Activated CD4-positive, alpha-beta T cell treated with anti-CD3 and anti-CD28 coated beads for 36 hours (primary cell): Measurements from ENCODE around the gene PITPNC1. TPM values are rescaled to one million over a fixed set of nuclear protein-coding genes. Genes with fewer than 3 reads are reported as not detected.

Experiments
- ATAC-seq: fragments of 200-7000 bp; cut with Tn5 transposase; one replicate; pipeline ENCODE4 v1.10.0; 2021; ENCODE audit warnings: mild to moderate bottlenecking, moderate library complexity
- CTCF ChIA-PET: fragments of 350-600 bp; sonication (Branson Sonifier 250); formaldehyde crosslinking; loops from one replicate; lab custom pipeline; 2021; ENCODE audit warnings: antibody characterized with exemption; lab: Charles Lee
- POLR2A ChIA-PET: fragments of 350-600 bp; sonication (Branson Sonifier 250); formaldehyde crosslinking; loops from one replicate; lab custom pipeline; 2021; ENCODE audit warnings: antibody characterized with exemption, inconsistent platforms; lab: Charles Lee
- DNase-seq: peaks from one replicate; pipeline ENCODE4 v3.0.0-alpha.2; 2020
- H3K27ac Mint-ChIP-seq: one replicate; pipeline ENCODE4 v1.8.0; 2021; ENCODE audit warnings: mixed read lengths
- H3K27me3 Mint-ChIP-seq: one replicate; pipeline ENCODE4 v1.8.0; 2021; ENCODE audit warnings: mixed read lengths
- H3K36me3 Mint-ChIP-seq: one replicate; pipeline ENCODE4 v1.8.0; 2021; ENCODE audit warnings: low read depth, mixed read lengths
- H3K4me1 Mint-ChIP-seq: one replicate; pipeline ENCODE4 v1.8.0; 2021; ENCODE audit warnings: mixed read lengths
- H3K4me3 Mint-ChIP-seq: one replicate; pipeline ENCODE4 v1.8.0; 2021; ENCODE audit warnings: mild to moderate bottlenecking, moderate library complexity, mixed read lengths
- H3K9me3 Mint-ChIP-seq: one replicate; pipeline ENCODE4 v1.8.0; 2021; ENCODE audit warnings: low read depth, mixed read lengths
- intact Hi-C, 2 experiments: fragments of 100-400 bp; cut with DNase I in 1 of 2; cut with micrococcal nuclease in 1 of 2; formaldehyde crosslinking; loops; one replicate each; pipeline versions ENCODE4 v1.14.2 to v1.15.1; 2022 to 2024; cut with DNase I, micrococcal nuclease
- total RNA-seq, 2 experiments: library from RNA; stranded (reverse); gene quantifications; one replicate each; pipeline ENCODE4 v1.2.3, GENCODE V29; 2021

Gene PITPNC1
- total RNA-seq, 2 experiments from 2014 or later = 41.6 to 56.3 TPM

GRCh38 chr17:67615011-67615561 lies 238.0 kb downstream of the PITPNC1 start:
- no peak overlapping the region for H3K4me3 Mint-ChIP-seq
- ATAC-seq = no peak
- no peak overlapping the region for H3K27ac Mint-ChIP-seq
- ChIA-PET POLR2A (no interaction called here), CTCF (interaction anchor here (0.8 to 1.2 kb wide), 4 partner anchors 8 to 64 kb away, joined by 3 to 5 read pairs (median 3); no protein-coding TSS in a partner anchor)
- no peaks in the 10 kb centered on the region for H3K4me1 Mint-ChIP-seq
- no peaks in the 10 kb centered on the region for H3K36me3 Mint-ChIP-seq
- no peaks in the 10 kb centered on the region for H3K9me3 Mint-ChIP-seq
- no peak for DNase-seq
- intact Hi-C loops = no loop called here
- no peaks in the 10 kb centered on the region for H3K27me3 Mint-ChIP-seq

- DNase-seq = no peak
- Mint-ChIP-seq H3K4me3 (no peak overlapping the region), H3K36me3 (no peaks in the 10 kb centered on the region), H3K9me3 (no peaks in the 10 kb centered on the region), H3K27me3 (no peaks in the 10 kb centered on the region), H3K27ac (no peak overlapping the region), H3K4me1 (no peaks in the 10 kb centered on the region)
- no peak for ATAC-seq
- CTCF ChIA-PET = interaction anchor here (0.8 to 1.1 kb wide), 2 partner anchors 18 to 31 kb away, joined by 3 read pairs; no protein-coding TSS in a partner anchor
- POLR2A ChIA-PET = no interaction called here
- intact Hi-C loops = no loop called here
Observed at GRCh38 chr17:67615736-67616135, 238.7 kb downstream of the PITPNC1 start.

- Mint-ChIP-seq H3K4me3 (no peak overlapping the region), H3K9me3 (no peaks in the 10 kb centered on the region), H3K36me3 (no peaks in the 10 kb centered on the region), H3K27ac (peak overlapping the region; percentile 53), H3K27me3 (no peaks in the 10 kb centered on the region), H3K4me1 (no peaks in the 10 kb centered on the region)
- DNase-seq = no peak
- intact Hi-C loops = no loop called here
- ChIA-PET POLR2A (no interaction called here), CTCF (no interaction called here)
- ATAC-seq = no peak
Observed at GRCh38 chr17:67617304-67617899, 240.3 kb downstream of the PITPNC1 start.

GRCh38 chr17:67619555-67619954 lies 242.5 kb downstream of the PITPNC1 start:
- no peak for ATAC-seq
- DNase-seq = no peak
- POLR2A ChIA-PET = no interaction called here
- Mint-ChIP-seq H3K4me3 (no peak overlapping the region), H3K27me3 (no peaks in the 10 kb centered on the region), H3K4me1 (no peaks in the 10 kb centered on the region), H3K9me3 (no peaks in the 10 kb centered on the region), H3K27ac (no peak overlapping the region), H3K36me3 (peaks cover 2% of the 10 kb centered on the region)
- intact Hi-C loops = no loop called here
- CTCF ChIA-PET = interaction anchor here (0.6 kb wide), 1 partner anchor 155 kb away, joined by 5 read pairs; no protein-coding TSS in a partner anchor

GRCh38 chr17:67620088-67620487 lies 243.0 kb downstream of the PITPNC1 start:
- peaks cover 2% of the 10 kb centered on the region for H3K36me3 Mint-ChIP-seq
- no peak for ATAC-seq
- H3K4me3 Mint-ChIP-seq = no peak overlapping the region
- intact Hi-C loops = no loop called here
- no peaks in the 10 kb centered on the region for H3K4me1 Mint-ChIP-seq
- H3K27ac Mint-ChIP-seq = no peak overlapping the region
- DNase-seq = no peak
- H3K9me3 Mint-ChIP-seq = no peaks in the 10 kb centered on the region
- CTCF ChIA-PET = no interaction called here
- POLR2A ChIA-PET = no interaction called here
- no peaks in the 10 kb centered on the region for H3K27me3 Mint-ChIP-seq

- H3K9me3 Mint-ChIP-seq = no peaks in the 10 kb centered on the region
- ATAC-seq = no peak
- CTCF ChIA-PET = no interaction called here
Observed at GRCh38 chr17:67620636-67621035, 243.6 kb downstream of the PITPNC1 start.

GRCh38 chr17:67623767-67624166 lies 246.7 kb downstream of the PITPNC1 start:
- ATAC-seq = no peak
- Mint-ChIP-seq H3K27me3 (no peaks in the 10 kb centered on the region), H3K9me3 (no peaks in the 10 kb centered on the region), H3K27ac (no peak overlapping the region), H3K4me1 (peaks cover 6% of the 10 kb centered on the region), H3K36me3 (peaks cover 2% of the 10 kb centered on the region), H3K4me3 (no peak overlapping the region)
- CTCF ChIA-PET = interaction anchor here (0.5 to 1.4 kb wide), 3 partner anchors 9 to 183 kb away, joined by 3 to 5 read pairs (median 3); no protein-coding TSS in a partner anchor
- intact Hi-C loops = no loop called here
- POLR2A ChIA-PET = no interaction called here
- DNase-seq = no peak

More at GRCh38 chr17:67620636-67621035, 243.6 kb downstream of the PITPNC1 start:
- H3K4me3 Mint-ChIP-seq = no peak overlapping the region
- no peak for DNase-seq
- no peak overlapping the region for H3K27ac Mint-ChIP-seq
- H3K4me1 Mint-ChIP-seq = no peaks in the 10 kb centered on the region
- H3K27me3 Mint-ChIP-seq = no peaks in the 10 kb centered on the region
- POLR2A ChIA-PET = no interaction called here
- intact Hi-C loops = no loop called here
- peaks cover 2% of the 10 kb centered on the region for H3K36me3 Mint-ChIP-seq

GRCh38 chr17:67624886-67625656 lies 248.0 kb downstream of the PITPNC1 start:
- intact Hi-C loops = no loop called here
- ATAC-seq = no peak
- DNase-seq = no peak
- H3K27me3 Mint-ChIP-seq = no peaks in the 10 kb centered on the region
- CTCF ChIA-PET = interaction anchor here (0.9 to 1.6 kb wide), 3 partner anchors 65 to 250 kb away, joined by 3 to 5 read pairs (median 3); no protein-coding TSS in a partner anchor
- H3K9me3 Mint-ChIP-seq = no peaks in the 10 kb centered on the region
- H3K4me1 Mint-ChIP-seq = peaks cover 6% of the 10 kb centered on the region
- POLR2A ChIA-PET = no interaction called here
- H3K27ac Mint-ChIP-seq = no peak overlapping the region
- no peak overlapping the region for H3K4me3 Mint-ChIP-seq
- H3K36me3 Mint-ChIP-seq = peaks cover 2% of the 10 kb centered on the region

GRCh38 chr17:67625971-67626370 lies 248.9 kb downstream of the PITPNC1 start:
- intact Hi-C loops = no loop called here
- Mint-ChIP-seq H3K27me3 (no peaks in the 10 kb centered on the region), H3K36me3 (peaks cover 2% of the 10 kb centered on the region), H3K4me1 (peaks cover 6% of the 10 kb centered on the region), H3K4me3 (no peak overlapping the region), H3K27ac (no peak overlapping the region), H3K9me3 (no peaks in the 10 kb centered on the region)
- ChIA-PET CTCF (interaction anchor here (0.6 to 1.2 kb wide), 3 partner anchors 250 to 649 kb away, joined by 3 read pairs; no protein-coding TSS in a partner anchor), POLR2A (no interaction called here)
- DNase-seq (no peak), ATAC-seq (no peak)

- H3K27ac Mint-ChIP-seq = no peak overlapping the region
- CTCF ChIA-PET = interaction anchor here (0.5 to 2.1 kb wide), 5 partner anchors 24 to 253 kb away, joined by 3 to 12 read pairs (median 3); no protein-coding TSS in a partner anchor
- peaks cover 6% of the 10 kb centered on the region for H3K4me1 Mint-ChIP-seq
- POLR2A ChIA-PET = no interaction called here
- H3K9me3 Mint-ChIP-seq = no peaks in the 10 kb centered on the region
- ATAC-seq (peak; percentile 51), DNase-seq (peak; percentile 25)
- H3K27me3 Mint-ChIP-seq = no peaks in the 10 kb centered on the region
- intact Hi-C loops = loop anchor here in 1 of 2 experiments (2.0 kb wide), 1 partner anchor 254 kb away; no protein-coding TSS in a partner anchor
- no peak overlapping the region for H3K4me3 Mint-ChIP-seq
- H3K36me3 Mint-ChIP-seq = peaks cover 7% of the 10 kb centered on the region
Observed at GRCh38 chr17:67628580-67629013, 251.5 kb downstream of the PITPNC1 start.

- CTCF ChIA-PET = interaction anchor here (1.0 to 2.1 kb wide), 2 partner anchors 255 to 257 kb away, joined by 3 to 12 read pairs; no protein-coding TSS in a partner anchor
- intact Hi-C loops = loop anchor here (1.0 to 2.0 kb wide), 2 partner anchors 255 to 256 kb away; no protein-coding TSS in a partner anchor
- ATAC-seq (no peak), DNase-seq (no peak)
- H3K4me3 Mint-ChIP-seq = no peak overlapping the region
- peaks cover 9% of the 10 kb centered on the region for H3K36me3 Mint-ChIP-seq
- peaks cover 6% of the 10 kb centered on the region for H3K4me1 Mint-ChIP-seq
- POLR2A ChIA-PET = no interaction called here
- H3K27ac Mint-ChIP-seq = no peak overlapping the region
- H3K9me3 Mint-ChIP-seq = no peaks in the 10 kb centered on the region
- H3K27me3 Mint-ChIP-seq = no peaks in the 10 kb centered on the region
Observed at GRCh38 chr17:67629971-67630320, 252.9 kb downstream of the PITPNC1 start.
